ENCODE results near the gene ATF7IP. TPM values are rescaled to one million over a fixed set of nuclear protein-coding genes. Genes with fewer than 3 reads are reported as not detected.

The ATF7IP gene
- total RNA-seq, 1 donor from 2014 or later = 204 TPM

DNA sequence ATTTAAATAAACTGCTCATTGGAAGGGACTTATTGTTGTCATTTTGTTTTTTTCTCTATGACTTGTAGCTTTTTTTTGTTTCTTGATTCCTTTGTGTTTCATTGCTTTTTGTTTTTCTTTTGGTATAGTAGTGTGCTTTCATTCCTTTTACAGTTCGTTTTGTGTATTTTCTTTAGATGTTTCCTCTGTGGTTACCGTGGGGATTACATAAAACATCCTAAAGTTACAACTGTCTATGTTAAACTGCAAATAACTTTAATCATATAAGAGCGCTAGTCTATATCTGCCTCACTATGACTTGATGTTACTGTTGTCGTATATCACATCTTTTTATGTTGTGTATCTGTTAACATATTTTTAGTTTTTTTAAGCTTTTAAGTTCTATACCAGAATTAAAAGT is 86.9 kb downstream of the ATF7IP start:
- Mint-ChIP-seq H3K36me3 (ENCODE audit: unreplicated experiment) (no peaks in the 10 kb centered on the region), H3K4me3 (ENCODE audit: unreplicated experiment) (no peak overlapping the region), H3K27me3 (ENCODE audit: unreplicated experiment) (no peaks in the 10 kb centered on the region), H3K27ac (ENCODE audit: unreplicated experiment) (no peak overlapping the region), H3K9me3 (ENCODE audit: unreplicated experiment) (peaks cover 10% of the 10 kb centered on the region), H3K4me1 (ENCODE audit: low read depth, unreplicated experiment) (peaks cover 5% of the 10 kb centered on the region)
- TF ChIP-seq, protein P1, sequence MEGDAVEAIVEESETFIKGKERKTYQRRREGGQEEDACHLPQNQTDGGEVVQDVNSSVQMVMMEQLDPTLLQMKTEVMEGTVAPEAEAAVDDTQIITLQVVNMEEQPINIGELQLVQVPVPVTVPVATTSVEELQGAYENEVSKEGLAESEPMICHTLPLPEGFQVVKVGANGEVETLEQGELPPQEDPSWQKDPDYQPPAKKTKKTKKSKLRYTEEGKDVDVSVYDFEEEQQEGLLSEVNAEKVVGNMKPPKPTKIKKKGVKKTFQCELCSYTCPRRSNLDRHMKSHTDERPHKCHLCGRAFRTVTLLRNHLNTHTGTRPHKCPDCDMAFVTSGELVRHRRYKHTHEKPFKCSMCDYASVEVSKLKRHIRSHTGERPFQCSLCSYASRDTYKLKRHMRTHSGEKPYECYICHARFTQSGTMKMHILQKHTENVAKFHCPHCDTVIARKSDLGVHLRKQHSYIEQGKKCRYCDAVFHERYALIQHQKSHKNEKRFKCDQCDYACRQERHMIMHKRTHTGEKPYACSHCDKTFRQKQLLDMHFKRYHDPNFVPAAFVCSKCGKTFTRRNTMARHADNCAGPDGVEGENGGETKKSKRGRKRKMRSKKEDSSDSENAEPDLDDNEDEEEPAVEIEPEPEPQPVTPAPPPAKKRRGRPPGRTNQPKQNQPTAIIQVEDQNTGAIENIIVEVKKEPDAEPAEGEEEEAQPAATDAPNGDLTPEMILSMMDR (IDR thresholded peaks at IDR 0.05; ENCODE audit: partially characterized antibody, unreplicated experiment) = no peak
- DNase-seq = no peak

DNA sequence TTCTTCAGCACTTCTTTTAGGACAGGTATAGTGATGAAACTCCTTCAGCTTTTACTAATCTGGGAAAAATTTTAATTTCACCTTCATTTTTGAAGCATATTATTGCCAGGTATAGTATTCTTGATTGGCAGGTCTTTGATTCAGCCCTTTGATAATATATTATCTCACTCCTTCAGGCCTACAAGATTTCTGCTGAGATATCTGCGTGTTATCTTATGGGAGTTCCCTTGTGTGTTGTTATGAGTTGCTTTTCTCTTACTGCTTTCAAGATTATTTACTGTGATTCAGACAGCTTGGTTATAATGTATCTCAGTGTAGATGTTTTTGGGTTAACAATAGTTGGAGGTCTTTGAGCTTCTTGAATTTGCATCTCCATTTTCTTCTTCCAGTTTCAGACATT is 87.4 kb downstream of the ATF7IP start:
- H3K27ac Mint-ChIP-seq (ENCODE audit: unreplicated experiment) = no peak overlapping the region
- TF ChIP-seq, protein P1 (IDR thresholded peaks at IDR 0.05; ENCODE audit: partially characterized antibody, unreplicated experiment) = no peak
- H3K9me3 Mint-ChIP-seq (ENCODE audit: unreplicated experiment) = peaks cover 10% of the 10 kb centered on the region
- no peaks in the 10 kb centered on the region for H3K36me3 Mint-ChIP-seq (ENCODE audit: unreplicated experiment)
- no peak overlapping the region for H3K4me3 Mint-ChIP-seq (ENCODE audit: unreplicated experiment)
- no peak for DNase-seq
- H3K4me1 Mint-ChIP-seq (ENCODE audit: low read depth, unreplicated experiment) = peaks cover 5% of the 10 kb centered on the region
- H3K27me3 Mint-ChIP-seq (ENCODE audit: unreplicated experiment) = no peaks in the 10 kb centered on the region

DNA sequence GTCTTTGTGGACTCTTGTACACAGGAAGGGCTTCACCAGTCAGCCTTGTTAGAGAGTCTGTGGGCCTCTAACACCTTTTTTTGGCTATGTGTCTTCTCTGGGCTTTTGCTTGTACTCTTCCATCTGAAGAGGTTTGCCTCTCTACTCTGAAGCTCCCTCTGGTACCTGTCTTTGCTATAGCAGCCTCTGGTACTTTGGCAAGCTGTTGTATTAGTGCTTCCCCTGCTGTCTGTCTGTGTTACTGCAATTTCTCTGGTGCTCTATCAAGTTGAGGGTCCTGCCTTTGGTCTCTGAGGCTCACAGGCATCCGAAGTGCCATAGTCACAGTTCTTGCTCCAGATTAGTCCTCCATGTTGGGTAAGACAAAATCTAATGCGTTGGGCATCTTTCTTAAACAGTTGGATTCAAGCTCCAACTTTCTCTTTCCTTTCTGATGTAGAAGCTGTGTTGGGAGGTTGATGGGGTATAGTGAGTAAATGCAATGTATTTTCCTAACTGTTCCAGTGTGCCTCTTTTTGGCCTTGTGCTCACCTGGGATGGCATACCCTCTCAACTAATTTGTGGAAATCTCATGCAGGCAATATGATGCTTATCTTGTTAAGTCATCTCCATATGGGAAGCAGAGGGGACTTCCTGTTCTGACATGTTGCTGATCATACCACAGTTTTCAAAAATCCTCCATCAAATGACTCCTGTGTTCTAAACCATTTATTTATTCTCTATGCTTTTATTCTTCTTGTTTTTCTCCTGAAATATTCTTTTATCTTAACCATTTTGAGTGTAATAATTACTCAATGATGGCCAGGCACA is 88.8 kb downstream of the ATF7IP start:
- Mint-ChIP-seq H3K4me3 (ENCODE audit: unreplicated experiment) (no peak overlapping the region), H3K9me3 (ENCODE audit: unreplicated experiment) (peaks cover 10% of the 10 kb centered on the region), H3K27me3 (ENCODE audit: unreplicated experiment) (no peaks in the 10 kb centered on the region), H3K27ac (ENCODE audit: unreplicated experiment) (peak overlapping the region; percentile 71), H3K4me1 (ENCODE audit: low read depth, unreplicated experiment) (peaks cover 5% of the 10 kb centered on the region), H3K36me3 (ENCODE audit: unreplicated experiment) (no peaks in the 10 kb centered on the region)
- DNase-seq = no peak
- TF ChIP-seq, protein P1 (IDR thresholded peaks at IDR 0.05; ENCODE audit: partially characterized antibody, unreplicated experiment) = peak; percentile 71

DNA sequence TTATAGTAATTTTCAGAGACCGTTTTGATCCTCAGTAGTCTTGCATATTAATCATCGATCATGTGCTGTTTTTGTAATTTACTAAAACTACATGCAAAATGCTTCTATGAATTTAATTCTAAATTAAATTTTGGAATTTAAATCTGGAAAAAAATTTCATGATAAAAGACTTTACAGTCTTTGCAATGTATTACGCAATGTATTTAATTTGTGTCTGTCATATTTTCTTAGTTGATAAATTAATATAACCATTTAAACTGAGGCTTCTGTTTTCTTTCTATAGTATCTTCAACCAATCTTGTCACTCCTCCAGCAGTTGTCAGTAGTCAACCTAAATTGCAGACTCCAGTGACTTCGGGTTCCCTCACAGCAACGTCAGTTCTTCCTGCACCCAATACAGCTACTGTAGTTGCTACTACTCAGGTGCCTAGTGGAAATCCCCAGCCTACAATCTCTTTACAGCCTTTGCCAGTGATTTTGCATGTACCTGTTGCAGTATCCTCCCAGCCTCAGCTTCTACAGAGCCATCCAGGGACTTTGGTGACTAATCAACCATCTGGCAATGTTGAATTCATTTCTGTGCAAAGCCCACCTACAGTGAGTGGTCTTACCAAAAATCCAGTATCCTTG is 94.8 kb downstream of the ATF7IP start:
- Mint-ChIP-seq H3K4me1 (ENCODE audit: low read depth, unreplicated experiment) (no peaks in the 10 kb centered on the region), H3K9me3 (ENCODE audit: unreplicated experiment) (peaks cover 2% of the 10 kb centered on the region), H3K36me3 (ENCODE audit: unreplicated experiment) (no peaks in the 10 kb centered on the region), H3K27ac (ENCODE audit: unreplicated experiment) (no peak overlapping the region), H3K4me3 (ENCODE audit: unreplicated experiment) (no peak overlapping the region), H3K27me3 (ENCODE audit: unreplicated experiment) (peaks cover 5% of the 10 kb centered on the region)
- TF ChIP-seq, protein P1 (IDR thresholded peaks at IDR 0.05; ENCODE audit: partially characterized antibody, unreplicated experiment) = no peak
- DNase-seq = no peak

DNA sequence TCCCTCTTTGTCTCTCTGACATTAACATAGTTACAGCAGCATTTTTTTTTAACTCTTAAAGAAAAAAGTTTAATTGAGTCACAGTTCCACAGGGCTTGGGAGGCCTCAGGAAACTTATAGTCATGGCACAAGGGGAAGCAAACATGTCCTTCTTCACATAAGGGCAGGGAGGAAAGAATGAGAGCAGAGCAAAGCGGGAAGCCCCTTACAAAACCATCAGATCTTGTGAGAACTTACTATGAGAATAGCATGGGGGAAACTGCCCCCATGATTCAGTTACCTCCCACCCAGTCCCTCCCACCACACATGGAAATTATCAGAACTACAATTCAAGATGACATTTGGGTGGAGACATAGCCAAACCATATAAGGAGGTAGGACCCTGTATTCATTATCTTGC is 106.0 kb downstream of the ATF7IP start:
- no peak for DNase-seq
- Mint-ChIP-seq H3K4me3 (ENCODE audit: unreplicated experiment) (no peak overlapping the region), H3K27me3 (ENCODE audit: unreplicated experiment) (peaks cover 3% of the 10 kb centered on the region), H3K9me3 (ENCODE audit: unreplicated experiment) (peaks cover 3% of the 10 kb centered on the region), H3K27ac (ENCODE audit: unreplicated experiment) (no peak overlapping the region), H3K36me3 (ENCODE audit: unreplicated experiment) (peaks cover 28% of the 10 kb centered on the region), H3K4me1 (ENCODE audit: low read depth, unreplicated experiment) (no peaks in the 10 kb centered on the region)
- TF ChIP-seq, protein P1 (IDR thresholded peaks at IDR 0.05; ENCODE audit: partially characterized antibody, unreplicated experiment) = no peak
